Measurements from ENCODE around the gene CCDC191.

The CCDC191 gene

DNA sequence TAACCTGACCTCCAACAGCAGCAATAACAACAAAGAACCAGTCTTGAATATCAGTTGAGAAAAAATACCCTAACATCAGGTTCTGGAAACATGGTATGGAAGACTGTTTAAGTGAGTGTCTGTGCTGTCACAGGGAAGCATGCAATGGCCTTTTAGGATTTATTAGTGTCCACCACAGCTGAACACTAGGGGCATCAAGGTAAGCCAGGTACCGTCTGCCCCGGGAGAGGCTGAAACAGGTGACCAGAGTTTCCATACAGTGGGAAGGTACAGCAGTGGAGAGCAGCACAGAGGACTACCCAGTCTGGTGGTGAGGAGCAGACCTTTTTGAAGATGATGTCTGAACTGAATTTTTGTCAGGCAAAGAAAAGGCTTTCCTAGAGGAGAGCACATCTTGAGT, 90.2 kb downstream of the CCDC191 start:
- no peak for DNase-seq (ENCODE audit: low read depth in 2 of 2)

GRCh38 chr3:113963879-113964278, 92.4 kb downstream of the CCDC191 start:
- no peak for DNase-seq (ENCODE audit: low read depth in 2 of 2)

- DNase-seq (ENCODE audit: low read depth in 2 of 2) = no peak
Measured at GRCh38 chr3:113954091-113954685, 102.1 kb downstream of the CCDC191 start.

GRCh38 chr3:113953677-113954076, 102.6 kb downstream of the CCDC191 start:
- no peak for DNase-seq (ENCODE audit: low read depth in 2 of 2)

- DNase-seq (ENCODE audit: low read depth in 2 of 2) = no peak
Measured at GRCh38 chr3:113952921-113953320, 103.4 kb downstream of the CCDC191 start.

GRCh38 chr3:113948015-113948917, 108.1 kb downstream of the CCDC191 start:
- DNase-seq (ENCODE audit: low read depth in 2 of 2) = no peak

- peak in 1 of 2 experiments; percentile 5 for DNase-seq (ENCODE audit: low read depth in 2 of 2)
Measured at GRCh38 chr3:113947372-113948014, 108.8 kb downstream of the CCDC191 start, which contains the start of gene ZDHHC23. TSS of gene ZDHHC23 (plus strand) at chr3:113948013. CDS start at chr3:113948803, 790 bp downstream.

DNA sequence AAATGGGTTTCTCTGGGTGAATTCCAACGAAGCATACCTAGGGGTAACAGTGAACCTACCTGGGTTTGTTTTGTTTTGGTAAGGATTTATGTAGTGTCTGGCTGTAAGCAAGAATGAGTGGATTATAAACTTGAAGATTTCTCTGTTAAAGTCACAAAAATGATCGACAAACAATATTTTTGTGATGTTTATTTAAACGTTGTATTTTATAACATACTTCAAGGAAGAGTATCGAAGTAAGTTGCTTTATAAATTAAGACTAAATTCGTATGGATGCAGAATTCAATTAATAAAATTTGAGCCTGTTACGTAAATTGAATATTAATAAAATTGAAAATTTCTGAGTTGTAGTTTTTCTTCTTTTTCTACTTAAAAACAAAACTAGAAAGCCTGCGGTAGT, 109.5 kb downstream of the CCDC191 start:
- no peak for DNase-seq (ENCODE audit: low read depth in 2 of 2)

GRCh38 chr3:113927556-113927955, 128.8 kb downstream of the CCDC191 start:
- DNase-seq (ENCODE audit: low read depth in 2 of 2) = no peak

DNA sequence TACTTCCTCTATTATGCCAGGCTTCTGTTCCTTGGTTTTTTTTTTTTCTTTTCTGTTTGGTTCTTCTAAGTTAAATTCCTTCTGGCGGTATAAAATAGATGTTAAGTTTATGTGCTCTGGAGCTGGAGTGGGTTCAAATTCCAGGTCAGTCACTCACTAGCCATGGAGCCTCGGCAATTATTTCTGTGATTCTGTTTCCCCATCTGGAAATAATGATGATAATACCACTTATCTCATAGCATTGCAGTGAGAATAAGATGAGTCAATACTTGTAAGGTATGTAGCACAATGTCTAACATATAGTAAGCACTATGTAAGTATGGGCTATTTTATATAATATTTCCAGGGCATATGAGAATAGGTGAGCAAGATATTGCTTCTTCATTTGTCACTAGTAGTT, 141.7 kb downstream of the CCDC191 start:
- peak; percentile 86 to 88 for DNase-seq (ENCODE audit: low read depth in 2 of 2)

Data from fibroblast of skin of left biceps (primary cell).